Stimulated activated CD4-positive, alpha-beta T cell treated with anti-CD3 and anti-CD28 coated beads, Interleukin-12 subunit alpha, Interleukin-12 subunit beta, amount 100 ng/mL, for 4 hours (primary cell): ENCODE measurements around the gene MCEMP1.

ENCODE experiments used
- DNase-seq: peaks from one replicate; pipeline ENCODE4 v3.0.0-alpha.2; 2020

MCEMP1 gene

GRCh38 chr19:7676854-7677253 lies at the start of gene MCEMP1:
Gene MCEMP1 (plus strand): TSS chr19:7677090. CDS start chr19:7677121, 31 bp downstream.
- DNase-seq = no peak

- DNase-seq = no peak
Measured at GRCh38 chr19:7627166-7627565, 49.7 kb upstream of the MCEMP1 start.

- DNase-seq = no peak
Measured at GRCh38 chr19:7628589-7629311, 48.1 kb upstream of the MCEMP1 start.

- DNase-seq = peak; percentile 85
Measured at GRCh38 chr19:7629347-7630054, 47.4 kb upstream of the MCEMP1 start, which contains the start of the genes PET100 and XAB2. Gene PET100 (plus strand): TSS chr19:7629793. CDS start chr19:7629834, 41 bp downstream. Gene XAB2 (minus strand): TSS chr19:7629545. CDS start chr19:7629527, 18 bp downstream.

GRCh38 chr19:7631577-7631976 lies 45.3 kb upstream of the MCEMP1 start:
- DNase-seq = no peak

- DNase-seq = no peak
Measured at GRCh38 chr19:7632340-7633203, 44.3 kb upstream of the MCEMP1 start.

GRCh38 chr19:7633698-7634097 lies 43.2 kb upstream of the MCEMP1 start, which contains the start of gene PCP2:
Gene PCP2 (minus strand): TSS chr19:7633719. CDS start chr19:7633457, 262 bp downstream.
- no peak for DNase-seq

GRCh38 chr19:7635670-7636069 lies 41.2 kb upstream of the MCEMP1 start:
- no peak for DNase-seq

GRCh38 chr19:7636317-7636690 lies 40.6 kb upstream of the MCEMP1 start:
- DNase-seq = no peak

GRCh38 chr19:7636691-7637373 lies 40.1 kb upstream of the MCEMP1 start, which contains the start of gene STXBP2:
Gene STXBP2 (plus strand): TSS chr19:7637110. CDS start chr19:7637150, 40 bp downstream.
- DNase-seq = peak; percentile 92

GRCh38 chr19:7637374-7638256 lies 39.3 kb upstream of the MCEMP1 start:
- DNase-seq = no peak

GRCh38 chr19:7638802-7639465 lies 38.0 kb upstream of the MCEMP1 start:
- DNase-seq = no peak

GRCh38 chr19:7639863-7640348 lies 37.0 kb upstream of the MCEMP1 start:
- DNase-seq = no peak

GRCh38 chr19:7640803-7641202 lies 36.1 kb upstream of the MCEMP1 start:
- DNase-seq = no peak

- DNase-seq = no peak
Measured at GRCh38 chr19:7641290-7642276, 35.3 kb upstream of the MCEMP1 start.

- DNase-seq = no peak
Measured at GRCh38 chr19:7642295-7643030, 34.4 kb upstream of the MCEMP1 start.

GRCh38 chr19:7643031-7643415 lies 33.9 kb upstream of the MCEMP1 start:
- no peak for DNase-seq
